Uterus (tissue), 2 donors: ENCODE data around the gene HLTF.

Source experiments
- CTCF ChIP-seq, 4 experiments: fragments of 200-600 bp in 2 of 4; fragments of 450-650 bp in 2 of 4; sonication (generic) in 2 of 4; IDR thresholded peaks; one replicate each; pipeline ENCODE4 v1.5.1; 2016 to 2019; ENCODE audit warnings: antibody characterized with exemption in 4 of 4, mild to moderate bottlenecking in 2 of 4, moderate library complexity in 1 of 4
- POLR2A ChIP-seq, 2 donors: fragments of 450-650 bp; IDR thresholded peaks; one replicate each; pipeline ENCODE4 v1.6.1; 2016; ENCODE audit warnings: antibody characterized with exemption in 2 of 2, mild to moderate bottlenecking in 1 of 2, moderate library complexity in 1 of 2

GRCh38 chr3:149095487-149095886 is 9.2 kb upstream of the HLTF start:
- TF ChIP-seq CTCF (IDR thresholded peaks at IDR 0.05) (no peak), POLR2A (IDR thresholded peaks at IDR 0.05) (no peak)
